Hematopoietic multipotent progenitor cell (in vitro differentiated cells): ENCODE data around the gene OPA1. TPM values are rescaled to one million over a fixed set of nuclear protein-coding genes. Genes with fewer than 3 reads are reported as not detected.
A peak's percentile ranks its signal among the peaks of the same experiment; 100 is the strongest.

Source experiments
- DNase-seq, 3 donors: peaks; one replicate each; pipeline ENCODE4 v3.0.0-alpha.2; 2011 to 2015; ENCODE audit warnings: low read depth in 2 of 3, low spot score in 2 of 3
- total RNA-seq: library from RNA; depleted of rRNA; stranded (reverse); fragments of >200 nt; gene quantifications from one replicate; pipeline ENCODE4 v1.2.3, GENCODE V29; 2012

The OPA1 gene
- total RNA-seq, 1 donor: 27.5 TPM

DNA sequence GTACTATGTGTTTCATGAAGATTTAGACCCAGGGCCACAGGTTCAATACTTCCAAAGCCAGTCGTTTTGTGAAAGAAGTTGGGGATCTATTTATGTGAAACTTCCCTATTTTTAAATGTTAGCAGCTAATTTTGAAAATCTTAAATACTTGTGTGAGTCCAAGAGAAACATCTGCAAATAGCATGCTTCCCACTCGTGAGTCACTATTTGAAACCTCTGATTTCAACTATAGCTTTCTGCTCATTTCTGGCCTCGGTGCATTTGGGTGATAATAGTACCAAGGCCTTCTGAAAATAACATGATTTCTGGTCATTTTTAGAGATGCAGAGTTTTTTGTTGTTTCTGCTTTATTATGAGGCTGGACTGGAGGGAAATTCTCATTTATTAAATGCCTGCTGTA lies 110.0 kb downstream of the OPA1 start:
- DNase-seq: no peak

DNA sequence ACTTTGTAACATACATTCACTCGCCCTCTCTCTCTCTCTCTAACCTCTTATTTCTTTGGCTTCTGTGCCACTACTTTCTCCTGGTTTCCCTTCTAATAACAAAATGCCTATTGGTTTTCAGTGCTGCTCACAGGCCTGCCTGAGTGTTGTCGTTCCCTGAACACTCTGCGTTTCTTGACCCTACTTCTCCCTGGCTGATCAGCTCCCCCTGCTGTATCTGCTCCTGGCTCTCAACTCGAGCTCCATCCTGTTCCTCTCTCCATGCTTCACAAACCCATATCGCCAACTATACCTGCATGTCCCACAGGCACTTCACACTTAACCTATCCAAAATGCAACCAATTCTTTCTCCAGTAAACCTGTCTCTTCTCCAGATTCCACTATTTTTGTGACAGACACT lies 111.4 kb downstream of the OPA1 start:
- peak in 1 of 3 donors; percentile 29 for DNase-seq

DNA sequence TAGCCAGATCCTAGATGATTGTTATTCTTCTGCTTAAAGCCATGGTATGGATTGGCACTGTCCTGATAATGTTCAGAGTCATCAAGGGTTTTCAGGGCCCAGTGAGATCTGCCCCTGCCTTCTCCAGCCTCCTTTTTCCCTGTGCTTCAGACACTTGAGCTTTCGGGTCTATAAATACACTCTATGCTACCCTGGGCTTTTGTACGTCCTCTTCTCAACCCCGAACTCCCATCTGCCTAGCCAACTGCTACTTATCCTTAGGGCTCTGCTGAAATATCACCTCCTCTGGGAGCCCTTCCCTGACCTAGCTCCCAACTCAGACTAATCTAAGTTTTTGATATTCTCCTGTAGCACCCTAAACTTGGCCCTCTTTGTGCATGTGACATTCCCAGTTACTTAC lies 115.3 kb downstream of the OPA1 start:
- no peak for DNase-seq

DNA sequence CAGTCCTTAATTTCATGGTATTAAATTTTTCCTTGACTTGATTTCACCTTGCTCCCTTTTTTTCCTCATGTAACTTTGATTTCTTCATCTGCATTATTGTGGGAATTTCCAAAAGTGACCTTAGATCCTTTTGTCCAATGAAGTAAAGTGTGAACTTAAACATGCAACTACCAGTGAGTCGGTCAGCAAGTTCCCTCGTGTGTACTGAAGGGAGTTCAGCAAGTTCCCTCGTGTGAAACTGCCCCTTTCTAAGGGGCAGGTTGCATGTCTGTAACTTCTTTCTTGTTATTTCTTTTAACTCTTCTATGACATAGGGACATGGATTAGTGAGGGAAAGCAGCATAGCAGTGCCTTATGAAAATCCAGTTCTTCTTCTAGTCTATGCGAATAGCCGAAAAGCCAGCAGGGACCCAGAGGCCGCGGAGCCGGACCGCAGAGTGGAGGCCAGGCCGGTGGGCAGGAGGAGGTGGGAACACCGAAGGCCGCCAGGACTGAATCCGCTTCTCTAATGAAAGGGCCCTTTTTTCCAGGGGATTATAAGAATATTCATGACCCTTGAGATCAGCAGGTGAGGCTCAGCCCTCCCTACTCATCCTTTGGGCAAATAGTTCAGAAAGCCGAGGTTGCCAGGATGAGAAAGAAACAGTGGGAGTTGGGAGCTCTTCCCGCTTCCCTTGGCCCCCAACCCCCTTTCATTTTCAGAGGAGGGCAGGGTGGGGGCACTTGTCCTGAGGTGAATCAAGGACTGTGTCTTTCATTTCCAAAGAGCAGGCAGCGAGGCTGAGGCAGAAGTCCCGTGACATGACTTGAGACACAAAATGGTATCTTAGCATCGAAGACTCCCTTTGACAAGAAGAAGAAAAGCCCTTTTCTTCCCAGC lies 117.5 kb downstream of the OPA1 start:
- no peak for DNase-seq

DNA sequence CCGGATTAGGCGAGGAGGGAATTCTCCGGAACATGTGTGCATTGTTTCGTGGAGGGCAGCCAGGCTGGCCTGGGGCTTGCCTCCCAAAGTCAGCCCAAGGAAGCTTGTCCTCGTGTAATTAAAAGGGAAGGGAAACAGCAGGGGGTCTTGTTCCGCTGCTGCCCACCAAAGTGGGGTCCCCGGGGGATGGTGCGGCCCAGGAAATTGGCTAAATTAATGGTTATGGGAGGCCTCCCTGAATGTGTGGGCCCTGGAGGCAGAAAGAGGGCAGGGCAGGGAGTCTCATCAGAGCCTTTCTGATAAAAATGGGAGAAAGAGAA lies 118.1 kb downstream of the OPA1 start:
- no peak for DNase-seq

DNA sequence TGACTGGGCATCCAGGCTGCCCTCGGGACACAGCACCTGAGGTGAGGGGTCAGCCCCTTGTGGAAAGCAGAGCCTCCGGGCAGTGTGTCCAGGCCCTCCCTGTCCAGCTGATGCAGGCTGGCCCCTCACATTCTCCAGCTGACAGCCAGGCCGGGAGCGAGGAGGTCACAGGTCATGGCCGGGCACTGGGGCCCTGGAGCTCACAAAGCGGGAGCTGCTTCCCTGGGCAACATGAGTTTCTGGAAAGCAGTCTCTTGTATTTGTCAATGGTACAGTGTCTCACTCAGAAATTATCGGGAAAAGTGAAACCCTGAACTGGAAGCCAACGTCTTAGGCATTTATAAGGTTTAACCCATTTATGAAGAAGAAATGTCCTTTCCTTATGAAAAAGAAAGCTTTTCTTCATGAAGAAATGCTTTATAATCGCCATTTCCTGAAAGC lies 118.5 kb downstream of the OPA1 start:
- DNase-seq: no peak

DNA sequence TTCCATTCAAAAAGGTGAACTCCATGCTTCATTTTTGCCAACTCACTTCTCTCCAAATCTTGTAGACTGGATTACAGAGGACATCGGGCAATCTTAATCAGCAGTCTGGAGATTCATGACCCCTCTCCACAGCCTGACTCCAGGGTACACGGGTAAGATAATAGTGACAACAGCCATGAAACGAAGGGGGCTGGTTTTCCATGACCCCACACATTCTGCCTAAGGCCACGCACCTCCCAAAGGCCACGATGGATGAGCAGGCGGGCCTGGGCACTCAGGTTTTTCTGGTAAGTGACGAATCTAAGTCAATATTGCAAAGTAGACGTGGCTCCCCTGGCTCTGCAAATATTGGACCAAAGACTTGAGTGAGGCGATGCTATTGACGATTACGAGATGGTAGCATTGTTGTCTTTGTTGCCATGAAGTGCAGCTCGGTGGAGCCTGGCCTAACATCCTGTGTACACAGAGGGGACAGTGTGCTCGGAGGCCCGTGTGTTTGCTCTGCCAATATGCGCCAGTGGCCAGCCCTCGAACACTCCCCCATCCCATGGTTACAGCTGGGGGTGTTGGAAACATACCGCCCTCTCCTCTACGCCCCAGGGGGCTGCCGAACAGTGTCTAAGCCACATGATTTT lies 119.1 kb downstream of the OPA1 start:
- DNase-seq: no peak

DNA sequence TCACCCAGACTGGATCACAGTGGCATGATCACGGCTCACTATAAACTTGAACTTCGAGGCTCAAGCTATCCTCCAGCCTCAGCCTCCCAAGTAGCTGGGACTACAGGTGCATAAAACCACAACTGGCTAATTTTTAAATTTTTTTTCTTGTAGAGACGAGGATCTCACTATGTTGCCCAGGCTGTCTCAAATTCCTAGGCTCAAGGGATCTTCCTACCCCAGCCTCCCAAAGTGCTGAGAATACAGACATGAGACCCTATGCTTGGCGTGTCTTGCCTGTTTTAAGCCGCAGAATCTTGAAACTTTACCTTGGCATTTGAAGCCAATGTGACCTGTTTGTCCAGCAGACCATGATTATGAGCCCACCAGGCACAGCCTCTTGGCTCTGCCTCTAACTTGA lies 119.9 kb downstream of the OPA1 start:
- no peak for DNase-seq

DNA sequence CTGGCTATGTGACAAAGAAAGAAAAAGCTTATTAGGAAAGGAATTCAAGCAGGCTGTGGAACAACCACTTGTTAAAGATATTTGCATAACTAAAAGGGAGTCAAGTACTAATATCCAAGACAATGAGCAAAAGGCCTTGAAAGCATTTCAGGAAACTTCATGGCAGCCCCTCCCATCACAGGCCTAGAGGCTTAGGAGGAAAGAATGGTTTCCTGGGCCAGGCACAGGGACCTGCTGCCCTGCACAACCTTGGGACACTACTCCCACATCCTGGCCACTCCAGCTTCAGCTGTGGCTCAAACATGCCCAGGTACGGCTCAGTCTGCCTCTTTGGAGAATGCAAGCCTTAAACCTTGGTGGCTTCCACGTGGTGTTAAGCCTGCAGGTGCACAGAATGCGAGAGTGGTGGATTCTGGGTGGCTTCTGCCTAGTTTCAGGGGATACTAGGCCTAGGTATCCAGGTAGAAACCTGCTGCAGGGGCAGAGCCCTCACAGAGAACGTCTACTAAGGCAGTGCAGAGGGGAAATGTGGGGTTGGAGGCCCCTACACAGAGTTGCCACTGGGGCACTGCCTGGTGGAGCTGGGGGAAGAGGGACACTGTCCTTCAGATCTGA lies 121.6 kb downstream of the OPA1 start:
- DNase-seq: no peak

DNA sequence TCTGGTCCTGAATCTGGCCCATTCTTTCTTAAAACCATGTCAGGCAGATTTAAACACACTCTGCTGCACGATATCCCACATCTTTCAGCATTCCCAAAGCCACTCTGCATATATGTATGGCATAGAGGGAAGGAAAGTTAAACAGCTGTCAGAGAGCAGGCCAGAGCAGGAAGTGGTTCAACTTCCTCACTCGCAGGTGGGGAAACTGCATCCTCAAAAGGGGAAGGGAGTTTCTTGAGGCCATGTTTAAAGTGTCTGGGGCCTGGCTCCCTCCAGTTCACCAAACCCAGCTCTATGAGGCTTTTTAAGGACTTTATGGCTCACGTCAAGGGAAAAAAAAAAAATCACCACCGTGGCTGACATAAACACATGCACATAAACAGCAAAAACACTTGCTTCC lies 123.1 kb downstream of the OPA1 start:
- DNase-seq: peak in 2 of 3 donors; percentile 12 to 51

DNA sequence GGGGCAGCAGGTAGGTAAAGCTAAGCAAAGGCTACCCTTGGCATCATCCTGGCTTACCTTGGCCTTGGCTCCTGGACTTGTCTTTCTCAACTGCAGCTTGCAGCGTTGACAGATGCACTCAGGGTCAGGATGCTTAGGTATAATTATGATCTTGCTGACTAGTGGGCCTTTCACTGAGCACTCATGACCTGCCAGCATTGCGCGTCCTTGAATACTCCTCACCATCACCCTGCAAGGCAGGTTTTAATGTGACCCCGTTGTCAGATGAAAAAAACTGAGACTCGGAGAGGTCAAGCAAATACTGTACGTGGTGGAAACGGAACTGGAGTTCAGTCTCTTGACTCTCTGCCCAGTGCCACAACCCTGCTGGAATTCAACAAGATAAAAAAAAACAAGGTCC lies 126.7 kb downstream of the OPA1 start:
- no peak for DNase-seq

DNA sequence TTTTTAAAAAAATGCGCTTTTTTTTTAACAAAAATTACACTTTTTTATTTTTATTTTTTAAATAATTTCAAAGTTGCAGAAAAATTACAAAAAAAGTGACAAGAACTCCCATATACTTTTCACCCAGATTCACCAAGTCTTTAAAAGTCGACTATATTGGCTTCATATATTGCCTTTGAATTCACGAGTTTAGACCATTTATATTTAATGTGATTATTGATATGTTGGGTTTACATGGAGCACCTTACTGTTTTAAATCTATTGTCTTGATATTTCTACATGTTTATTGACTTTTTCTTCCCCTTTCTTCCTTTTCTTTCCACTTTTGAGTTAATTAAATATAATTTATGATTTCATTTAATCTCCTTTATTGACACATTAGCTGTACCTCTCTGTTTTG lies 127.2 kb downstream of the OPA1 start:
- DNase-seq: no peak

DNA sequence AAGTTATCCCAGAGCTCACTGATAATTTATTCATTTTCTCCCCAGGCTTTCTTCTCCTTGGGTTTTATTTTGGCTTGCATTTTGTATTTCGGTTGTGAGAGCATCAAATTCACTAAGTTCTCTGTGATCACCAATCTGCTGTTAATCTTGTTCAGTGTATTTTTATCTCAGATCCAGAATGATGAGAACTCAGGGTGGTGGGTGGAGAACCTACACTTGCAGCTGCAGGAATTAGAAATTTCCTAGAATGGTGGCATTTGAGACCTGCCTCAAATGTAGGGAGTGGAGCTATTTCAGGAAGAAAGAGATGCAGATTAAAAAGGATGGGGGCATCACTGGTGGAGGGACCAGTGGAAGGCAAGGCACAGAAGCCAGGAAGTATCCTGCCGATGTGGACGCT lies 129.6 kb downstream of the OPA1 start:
- no peak for DNase-seq

DNA sequence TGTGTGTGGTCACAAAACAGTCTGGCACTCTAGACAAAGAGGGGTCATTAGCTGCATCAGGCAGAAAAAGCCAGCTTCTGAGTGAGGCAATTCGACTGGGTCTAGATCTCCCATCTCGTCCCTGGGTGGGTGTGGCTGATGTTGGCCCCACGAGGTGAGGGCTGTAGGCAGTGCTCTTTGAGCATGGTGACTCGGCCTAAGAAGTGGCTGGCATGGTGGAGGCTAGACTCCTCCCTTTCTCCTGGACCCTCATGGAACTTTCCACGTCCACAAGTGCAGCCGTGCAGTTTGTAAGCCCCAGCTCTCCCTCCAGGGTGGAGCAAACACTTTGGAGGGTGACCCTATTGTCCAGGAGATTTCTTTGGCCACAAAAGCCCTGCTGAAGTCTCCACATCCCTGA lies 134.1 kb downstream of the OPA1 start:
- no peak for DNase-seq

DNA sequence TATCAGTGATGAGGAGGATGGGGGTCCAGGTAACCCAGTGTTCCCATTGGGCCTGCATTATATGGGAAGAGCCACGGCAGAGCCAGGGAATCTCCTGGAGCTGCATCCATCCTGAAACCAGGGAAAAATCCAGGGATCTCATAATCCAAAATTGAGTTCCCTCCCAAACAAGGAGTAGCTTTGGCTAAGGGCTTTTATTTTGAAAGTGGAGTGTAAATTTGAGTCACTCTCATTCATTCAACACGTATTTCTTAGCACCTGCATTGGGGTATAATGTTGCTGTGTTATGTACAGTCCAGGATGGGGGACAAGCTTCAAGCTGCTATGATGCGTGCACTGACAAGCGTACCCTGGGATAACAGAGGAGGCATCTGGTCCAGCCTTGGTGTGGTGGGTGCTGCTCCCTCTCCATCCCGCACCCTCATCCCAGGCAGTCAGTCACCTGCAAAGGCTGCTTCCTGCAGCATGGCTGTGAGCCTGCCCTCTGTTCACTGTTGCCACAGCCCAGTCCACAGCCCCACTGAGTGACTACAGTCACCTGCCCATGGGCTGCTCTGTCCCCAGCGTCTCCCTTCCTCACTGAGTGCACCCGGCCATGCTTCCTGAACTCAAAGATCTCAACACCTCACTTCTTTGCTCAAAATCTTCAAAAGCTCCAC lies 135.6 kb downstream of the OPA1 start:
- DNase-seq: no peak

DNA sequence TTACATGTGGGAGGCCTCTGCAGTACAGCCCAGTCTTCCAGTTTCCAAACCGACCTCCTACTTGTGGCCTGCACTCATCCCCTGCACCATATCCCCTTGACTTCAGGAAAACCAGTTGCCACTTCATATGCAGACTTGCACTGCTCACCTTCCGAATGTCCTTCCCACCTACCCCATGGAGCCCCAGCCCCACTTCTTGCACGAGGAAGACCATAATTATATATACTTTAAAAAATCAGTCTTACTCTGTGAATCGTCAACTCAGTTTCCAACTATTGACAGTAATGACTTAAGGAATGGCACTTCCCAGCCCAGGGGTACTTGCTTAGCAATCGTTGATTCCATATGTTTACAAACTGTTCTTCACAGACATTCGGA lies 136.1 kb downstream of the OPA1 start:
- DNase-seq: no peak

DNA sequence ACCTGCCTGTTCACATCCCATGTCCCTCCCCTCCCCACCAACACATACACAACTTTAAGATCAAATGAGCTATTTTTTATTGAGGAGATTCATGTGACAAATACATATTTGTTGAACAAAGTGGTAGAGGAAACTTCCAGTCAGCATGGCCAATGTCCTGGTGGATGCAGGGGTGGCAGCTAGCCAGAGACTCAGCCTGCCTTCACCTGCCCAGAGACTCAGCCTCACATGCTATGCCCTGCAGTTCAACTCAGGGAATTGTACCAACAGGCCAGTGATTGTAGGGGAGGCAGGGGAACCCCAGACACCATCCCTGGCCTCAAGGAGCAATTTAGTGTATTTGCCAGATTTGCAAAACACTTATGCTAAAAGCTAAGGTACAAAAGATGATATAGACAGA lies 136.6 kb downstream of the OPA1 start:
- DNase-seq: no peak

DNA sequence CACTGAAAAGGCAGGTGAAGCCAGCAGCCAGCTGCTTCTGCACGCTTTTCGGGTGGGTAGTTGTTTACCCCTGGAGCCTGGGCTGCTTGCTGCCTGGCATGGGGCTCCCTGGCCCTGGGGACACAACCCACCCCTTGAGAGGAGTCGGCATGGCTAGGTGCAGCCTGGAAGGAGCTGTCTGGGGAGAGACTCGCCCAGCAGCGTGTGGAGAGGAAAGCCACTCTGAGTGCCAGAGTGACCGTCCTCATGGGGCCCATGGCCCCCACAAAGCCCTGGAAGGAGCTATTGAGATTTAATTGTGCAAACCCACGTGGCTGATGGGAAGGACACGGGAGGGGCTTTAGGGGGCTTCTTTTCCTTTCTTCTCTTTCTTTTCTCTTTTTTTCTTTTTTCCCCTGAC lies 137.5 kb downstream of the OPA1 start:
- DNase-seq: no peak

DNA sequence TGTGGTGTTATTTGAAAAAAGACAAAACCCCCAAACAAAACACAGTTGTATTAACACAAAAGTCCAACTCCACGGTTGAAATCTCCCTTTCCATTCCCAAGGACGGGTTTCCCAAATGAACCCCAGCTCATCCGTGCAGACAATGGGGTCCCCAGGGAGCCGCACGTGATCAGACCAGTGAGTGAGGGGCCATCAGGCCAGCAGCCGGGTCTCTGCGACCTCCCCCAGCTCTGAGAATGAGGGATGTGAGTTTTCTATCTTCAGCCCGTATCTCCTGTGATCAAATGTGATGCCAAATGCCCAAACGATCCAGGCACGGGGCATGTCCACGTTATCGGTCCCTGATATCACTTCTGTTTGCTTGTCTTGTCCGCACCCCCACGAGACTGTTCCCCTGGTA lies 138.0 kb downstream of the OPA1 start:
- DNase-seq: no peak

DNA sequence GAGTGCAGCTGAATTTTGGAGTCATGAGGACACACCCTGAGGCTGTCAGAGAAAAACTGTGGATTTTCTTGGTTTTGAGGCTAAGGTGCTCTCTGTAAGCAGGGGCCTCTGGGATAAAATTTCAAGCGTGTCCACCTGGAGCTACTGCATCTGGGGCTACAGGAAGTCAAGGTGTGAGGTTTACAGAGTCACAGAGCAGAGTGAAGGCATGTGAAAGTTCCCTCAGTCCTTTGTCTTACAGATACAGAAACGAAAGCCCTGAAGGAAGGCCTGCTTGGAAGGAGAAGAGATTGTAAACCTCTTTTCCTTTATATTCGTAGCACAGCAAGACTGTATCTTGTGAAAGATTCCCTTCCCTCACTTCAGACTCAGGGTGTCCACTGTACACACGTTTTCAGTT lies 138.6 kb downstream of the OPA1 start:
- DNase-seq: no peak

DNA sequence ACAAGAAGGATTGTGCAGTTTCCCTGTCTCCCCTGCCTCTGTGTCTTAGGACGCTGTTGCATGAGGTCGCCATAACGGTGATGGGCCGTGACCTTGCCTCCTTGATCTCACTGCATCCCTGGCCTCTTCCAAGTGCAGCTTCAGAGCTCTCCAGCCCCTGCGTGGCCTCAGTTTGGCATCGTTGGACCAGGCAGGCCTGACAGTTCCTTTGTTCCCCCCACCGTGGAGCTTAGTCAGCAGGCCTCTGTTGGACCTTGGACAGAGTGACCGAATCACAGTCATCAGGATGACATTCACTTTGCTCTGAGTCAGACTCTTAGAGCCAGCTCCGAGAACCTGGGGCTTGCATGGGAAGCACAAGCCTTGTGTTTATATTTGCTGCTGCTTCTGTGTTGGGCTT lies 139.4 kb downstream of the OPA1 start:
- DNase-seq: no peak

DNA sequence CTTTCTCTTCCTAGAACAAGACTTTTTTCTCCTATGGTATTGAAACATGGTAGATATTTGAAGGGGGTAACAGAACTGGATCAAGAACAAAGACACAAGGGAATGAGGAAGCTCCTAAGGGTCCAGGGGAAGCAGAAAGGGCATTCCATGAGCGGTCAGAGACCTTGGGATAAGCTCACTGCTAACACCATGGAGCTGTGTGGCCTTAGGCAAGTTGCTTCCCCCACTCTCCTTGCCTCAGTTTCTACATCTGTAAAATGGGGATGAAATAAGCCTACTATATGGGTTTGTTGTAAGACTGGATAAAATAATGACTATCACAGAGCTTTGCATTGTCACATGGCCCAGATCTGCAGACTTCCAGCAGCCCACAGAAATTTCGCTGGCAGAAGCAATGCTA lies 139.8 kb downstream of the OPA1 start:
- DNase-seq: no peak
